HG03469 (cell line): Measurements from ENCODE around the gene IL36A.

Source experiments
- ATAC-seq: cut with Tn5 transposase; IDR thresholded peaks from one replicate; pipeline ENCODE4 v1.9.1; 2021; ENCODE audit warnings: mild to moderate bottlenecking, moderate library complexity, moderate number of reproducible peaks; ENCODE audit not compliant: unreplicated experiment

Gene IL36A

DNA sequence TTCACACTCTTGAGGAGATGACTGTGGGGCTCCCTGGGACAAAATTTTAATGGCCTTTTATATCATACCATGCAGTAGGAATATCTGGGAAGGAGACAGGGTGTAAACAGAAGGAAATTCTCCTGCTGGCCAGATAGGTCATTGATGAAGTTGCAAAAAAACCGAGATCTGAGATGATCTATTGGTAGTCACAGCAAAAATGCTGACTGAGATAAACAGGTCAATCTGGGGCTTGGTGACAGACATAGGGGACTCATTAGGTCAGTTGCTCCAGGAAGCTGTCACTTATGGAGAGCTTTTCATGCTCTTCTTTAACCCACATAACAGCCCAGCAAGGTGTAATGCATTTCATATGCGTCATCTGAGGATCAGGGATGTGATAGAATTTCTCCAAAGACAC lies 2.6 kb upstream of the IL36A start:
- no peak for ATAC-seq

DNA sequence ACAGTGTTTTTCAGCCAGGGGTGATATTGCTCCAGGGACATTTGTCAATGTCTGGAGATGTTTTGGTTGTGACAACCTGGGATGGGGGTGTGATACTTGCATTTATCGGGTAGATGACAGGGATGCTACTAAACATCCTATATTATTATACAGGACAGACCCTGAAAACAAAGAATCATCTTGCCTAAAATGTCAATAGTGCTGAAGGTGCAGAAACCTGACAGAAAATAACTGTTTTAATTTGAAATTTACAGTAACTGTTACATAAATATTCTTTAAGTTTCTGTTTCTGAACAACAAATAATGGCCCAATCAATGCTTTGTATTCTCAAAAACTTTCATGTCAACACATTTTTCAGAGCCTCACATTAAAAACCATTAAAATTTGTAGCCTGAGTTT lies 2.0 kb downstream of the IL36A start:
- no peak for ATAC-seq

DNA sequence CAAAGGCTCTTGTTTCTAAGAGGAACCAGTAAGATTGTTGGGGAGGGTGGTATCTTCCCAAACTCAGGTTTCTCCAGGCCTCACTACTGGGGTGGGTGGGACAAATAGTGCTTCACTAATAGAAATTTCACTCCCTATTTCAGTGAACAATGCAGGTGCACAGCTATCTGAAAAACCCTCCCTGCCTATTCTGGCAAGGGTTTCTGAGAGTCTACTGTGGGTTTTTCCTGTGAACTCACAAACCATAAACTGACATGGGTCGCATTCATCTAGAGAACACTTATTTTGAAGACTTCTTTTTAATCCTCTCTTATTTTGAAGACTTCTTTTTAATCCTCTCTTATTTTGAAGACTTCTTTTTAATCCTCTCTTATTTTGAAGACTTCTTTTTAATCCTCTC lies 4.4 kb downstream of the IL36A start:
- no peak for ATAC-seq

DNA sequence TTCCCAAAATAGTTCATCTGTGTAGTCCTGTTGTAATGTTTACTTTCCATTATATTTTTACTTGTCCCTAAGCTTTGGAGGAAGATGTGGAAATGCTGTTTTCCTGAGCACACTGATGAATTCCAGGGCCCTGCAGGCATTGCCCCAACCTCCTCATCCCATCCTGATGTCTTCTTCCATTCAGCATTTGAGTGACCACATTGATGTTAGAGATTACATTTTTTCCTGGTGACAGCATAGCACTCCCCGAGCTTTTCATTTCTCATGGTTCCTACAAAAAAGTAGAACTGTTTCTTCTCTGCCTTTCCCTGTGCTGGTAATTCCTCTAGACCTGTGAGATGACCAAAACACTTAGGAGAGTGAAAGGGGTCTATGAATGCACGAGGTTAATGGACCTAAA lies 4.8 kb downstream of the IL36A start:
- no peak for ATAC-seq

DNA sequence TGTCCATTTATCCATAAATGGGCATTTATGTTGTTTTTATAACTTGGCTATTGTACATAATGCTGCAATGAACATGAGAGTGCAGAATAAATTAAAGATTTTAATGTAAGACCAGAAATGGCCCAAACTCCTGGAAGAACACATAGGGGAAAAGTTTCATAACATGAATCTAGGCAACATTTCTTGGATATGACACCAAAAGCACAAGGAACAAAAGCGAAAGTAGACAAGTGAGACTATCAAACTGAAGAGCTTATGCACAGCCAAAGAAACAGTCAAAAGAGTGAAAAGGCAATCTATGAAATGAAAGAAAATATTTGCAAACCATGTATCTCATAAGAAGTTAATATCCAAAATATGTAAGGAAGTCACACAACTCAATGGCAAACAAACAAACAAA lies 5.8 kb downstream of the IL36A start:
- ATAC-seq = no peak

DNA sequence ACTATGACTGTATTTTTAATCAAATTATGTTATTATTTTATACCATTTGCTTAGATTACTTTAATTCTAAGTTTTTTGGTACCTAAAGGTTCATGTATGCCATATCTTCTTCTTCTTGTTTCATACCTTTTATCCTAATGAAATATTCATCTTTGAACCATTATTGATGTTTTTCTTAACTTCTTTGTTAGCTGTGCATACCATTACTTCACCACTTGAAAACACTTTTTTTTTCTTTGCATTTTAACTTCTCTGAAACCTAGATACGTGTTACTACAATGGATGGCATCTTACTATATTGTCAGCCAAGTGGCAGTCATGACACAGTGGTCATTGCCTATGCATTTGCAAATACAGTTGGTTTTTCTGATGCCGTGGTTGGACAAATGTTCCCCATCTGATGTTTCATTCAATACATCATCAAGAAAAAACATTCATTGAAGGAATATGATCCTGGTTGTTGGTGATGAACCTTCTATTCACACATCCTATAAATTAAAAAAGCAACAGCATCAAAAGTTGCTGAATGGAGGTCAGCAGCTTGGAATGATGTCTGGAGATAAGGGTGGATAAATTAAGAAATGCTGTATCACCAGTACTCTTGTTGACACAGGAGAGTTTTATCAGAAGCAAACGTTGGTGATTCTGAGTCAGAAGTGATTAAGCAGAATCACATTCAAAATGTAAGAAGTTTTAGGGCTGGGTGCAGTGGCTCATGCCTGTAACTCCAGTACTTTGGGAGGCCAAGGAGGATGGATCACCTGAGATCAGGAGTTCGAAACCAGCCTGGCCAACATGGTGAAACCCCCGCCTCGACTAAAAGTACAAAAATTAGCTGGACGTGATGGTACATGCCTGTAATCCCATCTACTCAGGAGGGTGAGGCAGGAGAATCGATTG lies 7.4 kb downstream of the IL36A start:
- no peak for ATAC-seq

DNA sequence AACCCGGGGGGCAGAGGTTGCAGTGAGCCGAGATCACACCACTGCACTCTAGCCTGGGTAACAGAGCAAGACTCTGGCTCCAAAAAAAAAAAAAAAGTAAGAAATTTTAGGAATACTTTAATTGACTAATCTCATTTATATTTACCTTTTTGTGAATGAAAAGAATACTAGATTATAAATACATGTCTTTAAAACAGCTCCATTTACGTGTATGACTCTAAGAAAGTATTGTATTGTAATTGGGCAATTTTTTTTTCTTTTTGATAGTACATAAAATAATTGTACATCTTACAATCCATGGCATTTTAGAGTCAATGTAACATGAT lies 8.0 kb downstream of the IL36A start:
- no peak for ATAC-seq

DNA sequence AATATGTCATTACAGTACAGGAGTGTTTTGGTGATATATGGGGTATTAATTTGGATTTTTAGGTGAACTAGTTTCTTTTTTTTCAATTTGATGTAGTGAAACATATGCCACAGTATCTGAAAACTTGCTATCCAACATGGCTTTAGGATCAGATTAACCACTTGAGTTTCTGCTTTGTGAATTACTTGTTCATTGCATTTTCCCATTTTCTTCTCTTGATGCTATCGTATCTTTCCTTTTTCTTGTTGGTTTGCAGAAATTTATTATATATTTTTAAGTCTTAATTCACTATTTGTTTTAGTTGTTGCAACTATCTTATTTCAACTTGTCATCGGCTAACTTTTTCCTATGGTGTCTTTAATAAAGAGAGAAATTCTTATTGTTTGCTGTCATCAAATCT lies 8.8 kb downstream of the IL36A start:
- ATAC-seq = no peak

DNA sequence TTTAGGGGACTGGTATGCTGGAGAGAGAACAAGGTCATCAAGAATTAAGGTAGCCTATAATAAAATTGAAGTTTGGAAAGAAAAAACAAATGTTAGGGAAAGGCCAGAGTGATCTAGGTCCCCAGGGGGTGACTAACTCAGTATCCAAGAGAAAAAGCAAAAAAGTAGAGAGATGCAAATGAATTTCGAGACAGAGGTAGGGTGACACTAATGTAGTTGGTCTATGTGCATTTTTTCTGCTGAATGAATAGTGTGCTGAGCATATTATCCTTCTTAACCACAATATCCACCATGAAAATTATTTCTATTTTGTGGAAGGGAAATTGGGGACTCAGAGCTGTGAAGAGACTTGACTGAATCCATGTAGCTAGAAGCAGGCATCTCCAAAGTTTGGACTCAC lies 9.8 kb downstream of the IL36A start:
- no peak for ATAC-seq

DNA sequence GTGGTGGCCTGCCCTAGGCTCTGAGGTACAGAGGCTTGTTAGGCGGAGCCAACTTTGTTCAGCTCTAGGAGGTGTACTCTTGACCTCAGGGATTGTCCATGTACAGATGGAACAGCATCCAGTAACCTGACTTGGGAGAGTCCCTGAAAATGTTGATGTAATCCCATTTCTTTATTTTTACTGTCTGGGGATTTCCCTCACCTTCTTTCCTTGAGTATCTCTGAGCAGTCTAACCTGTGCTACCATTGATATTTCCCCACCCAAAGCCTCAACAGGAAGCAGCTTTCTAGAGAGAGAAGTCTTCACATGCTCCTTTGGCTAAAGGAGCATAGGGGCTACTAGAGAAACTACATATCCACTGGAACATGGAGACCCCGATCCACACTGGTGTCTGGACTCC lies 10.4 kb downstream of the IL36A start:
- ATAC-seq = no peak

DNA sequence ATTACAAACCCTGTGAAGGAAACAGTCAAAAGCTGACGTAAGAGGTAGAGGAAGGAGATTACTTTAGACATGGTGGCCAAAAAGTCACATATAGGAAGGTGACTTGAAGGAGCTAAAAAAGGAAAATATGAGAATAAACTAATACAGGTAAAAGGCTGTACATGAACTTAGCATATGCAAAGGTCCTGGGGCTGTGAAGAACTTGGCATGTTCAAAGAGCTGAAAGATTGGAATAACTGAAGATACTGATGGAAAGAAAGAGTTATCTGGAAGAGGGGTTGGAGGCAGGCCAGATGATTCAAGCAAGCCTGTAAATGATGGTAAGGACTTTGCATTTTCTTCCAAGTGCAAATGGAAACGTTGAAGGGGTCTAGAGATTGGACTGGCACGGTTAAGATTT lies 13.2 kb downstream of the IL36A start:
- ATAC-seq = no peak

DNA sequence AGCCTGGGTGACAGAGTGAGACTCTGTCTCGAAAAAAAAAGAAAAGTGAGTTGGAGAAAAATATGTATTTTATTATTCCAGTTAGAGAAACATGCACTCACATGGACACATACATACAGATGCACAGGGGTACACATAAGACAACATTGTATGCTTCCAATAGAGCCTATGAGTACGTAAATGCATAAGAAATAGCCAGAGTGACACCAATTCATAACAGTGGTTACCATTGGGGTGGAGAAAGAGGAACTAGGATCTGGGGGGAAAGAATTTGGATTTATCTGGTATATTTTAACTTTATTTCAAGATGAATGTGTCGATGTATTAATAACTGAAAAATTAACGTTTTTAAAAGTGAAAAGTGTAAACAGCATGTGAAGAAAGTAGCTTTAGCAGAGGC lies 16.1 kb downstream of the IL36A start:
- no peak for ATAC-seq

DNA sequence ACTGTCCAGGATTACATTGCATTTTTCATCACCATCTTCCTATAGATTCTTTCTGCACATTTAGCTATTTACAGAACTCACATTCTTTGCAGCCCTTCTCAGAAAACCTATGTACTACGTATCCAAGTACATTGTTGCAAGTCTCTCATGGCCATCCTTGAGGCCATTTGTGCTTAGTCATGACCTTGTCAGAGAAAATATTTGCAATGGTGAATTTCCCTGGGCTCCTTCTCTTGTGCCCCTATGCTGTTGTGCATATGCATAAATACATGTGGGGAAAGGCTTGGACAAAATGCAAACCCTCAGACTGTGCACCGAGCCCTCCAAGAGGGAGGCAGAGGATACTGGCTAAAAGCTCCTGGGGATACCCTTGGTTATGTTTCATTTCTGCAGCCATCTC lies 19.5 kb downstream of the IL36A start:
- ATAC-seq = no peak

DNA sequence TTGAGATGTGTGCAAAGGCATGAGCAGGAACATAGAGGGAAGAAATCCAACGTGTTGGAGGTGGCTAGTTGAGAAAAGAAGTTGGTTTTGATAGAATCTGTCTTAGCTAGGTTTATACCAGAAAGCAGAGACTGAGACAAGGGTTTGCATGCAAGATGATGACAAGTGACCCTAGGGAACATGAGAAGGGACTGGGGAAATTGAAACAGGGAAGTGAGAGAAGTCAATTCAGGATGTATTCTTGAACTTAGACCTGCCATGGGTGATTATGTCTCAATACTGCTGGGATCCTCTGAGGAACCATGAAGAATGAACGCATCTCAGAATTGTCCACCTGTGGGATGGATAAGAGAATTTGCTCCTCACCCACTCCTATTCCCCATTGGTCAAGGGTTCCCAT lies 20.5 kb downstream of the IL36A start:
- no peak for ATAC-seq

DNA sequence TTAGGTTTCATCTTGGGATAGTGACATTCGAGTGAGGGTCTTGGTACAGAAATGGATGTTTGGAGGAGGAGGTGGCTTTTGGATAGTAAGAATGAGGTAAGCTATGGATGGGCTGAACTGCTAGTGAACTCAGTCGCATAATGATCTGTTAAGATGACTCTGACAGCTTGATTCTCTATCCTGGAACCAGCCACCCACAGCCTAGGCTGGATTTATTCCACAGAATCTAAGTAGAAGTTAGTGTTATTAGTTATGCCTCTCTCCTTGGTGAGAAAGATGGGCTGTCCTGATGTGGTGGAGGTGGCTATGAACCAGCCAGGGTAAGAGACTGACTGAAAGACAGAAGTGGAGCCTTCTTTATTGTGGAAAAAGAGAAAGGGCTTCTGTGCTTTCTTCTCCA lies 22.4 kb downstream of the IL36A start:
- ATAC-seq = no peak

DNA sequence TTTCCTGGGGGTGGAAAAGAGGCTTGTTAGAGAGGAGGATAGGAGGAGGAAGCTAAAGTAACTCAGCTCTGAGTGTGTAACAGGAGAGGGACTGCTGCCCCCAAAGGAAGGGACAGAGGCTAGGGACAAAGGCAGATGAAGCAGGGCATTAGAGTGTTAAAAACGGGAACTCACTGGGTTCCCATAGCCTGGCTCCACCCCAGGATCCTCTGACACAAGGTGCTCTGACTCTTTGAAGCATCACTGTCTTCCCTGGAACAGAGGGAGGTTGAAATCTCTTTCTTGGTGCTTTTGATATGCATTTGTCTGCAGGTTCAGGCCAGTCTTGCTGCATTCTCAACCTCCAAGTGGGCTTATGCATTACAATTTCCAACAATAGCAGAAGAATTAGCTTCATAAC lies 22.9 kb downstream of the IL36A start:
- ATAC-seq = no peak

DNA sequence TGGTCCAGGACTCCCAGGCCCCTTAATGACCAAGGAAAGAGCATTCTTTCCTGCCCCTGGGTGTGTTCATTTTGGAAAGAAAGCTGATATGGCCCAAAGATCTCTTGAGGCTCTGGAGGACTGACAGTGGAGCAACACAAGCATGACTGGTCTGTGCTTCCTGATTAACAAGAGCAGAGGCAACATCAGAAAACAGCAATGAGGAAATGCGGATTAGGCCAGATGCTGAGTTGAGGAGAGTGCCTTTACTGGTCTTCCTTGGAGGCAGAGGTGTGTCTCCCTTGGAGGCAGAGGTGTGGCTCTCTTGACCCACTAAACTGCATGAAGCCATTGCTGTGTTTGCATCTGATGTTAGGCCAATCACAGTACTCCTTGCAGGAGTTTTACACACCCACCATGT lies 27.5 kb downstream of the IL36A start:
- no peak for ATAC-seq

DNA sequence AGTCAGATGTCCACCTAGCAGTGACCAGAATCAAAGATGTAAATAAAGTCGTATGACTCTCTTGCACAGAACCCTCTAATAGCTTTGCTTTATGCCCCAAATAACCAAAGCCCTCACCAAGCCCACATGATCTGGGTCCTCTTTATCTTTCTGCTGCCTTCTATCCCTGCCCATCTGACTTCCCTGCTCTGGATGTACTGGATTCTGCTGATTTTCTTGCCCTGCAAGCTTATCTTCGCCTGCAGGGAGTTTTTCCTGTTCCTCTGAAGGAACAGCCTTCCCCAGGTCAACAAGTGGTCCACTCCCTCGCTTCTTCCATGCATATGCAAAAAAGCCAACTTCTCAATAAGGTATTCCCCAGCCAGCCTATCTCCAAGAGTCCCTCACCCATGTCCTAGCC lies 28.8 kb downstream of the IL36A start:
- ATAC-seq = no peak

DNA sequence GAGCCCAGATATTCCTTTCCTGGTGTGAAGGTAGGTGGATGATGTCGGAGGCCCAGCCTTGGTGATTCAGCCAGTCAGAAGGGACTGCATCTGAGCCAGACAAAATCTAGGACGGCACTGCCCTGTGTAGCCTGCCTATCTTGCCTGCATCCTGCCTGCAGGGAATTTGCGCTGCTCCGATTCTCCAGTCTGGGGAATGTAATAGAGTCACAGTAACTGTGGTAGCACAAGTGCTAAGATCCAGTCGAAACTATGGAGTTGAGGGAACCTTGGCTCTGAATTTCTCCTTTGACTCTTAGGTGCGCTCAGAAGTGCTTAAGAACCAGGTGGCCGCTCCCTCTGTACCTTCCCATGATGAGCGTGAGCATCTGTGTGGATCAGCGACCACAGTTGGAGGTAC lies 31.5 kb downstream of the IL36A start:
- ATAC-seq = no peak

DNA sequence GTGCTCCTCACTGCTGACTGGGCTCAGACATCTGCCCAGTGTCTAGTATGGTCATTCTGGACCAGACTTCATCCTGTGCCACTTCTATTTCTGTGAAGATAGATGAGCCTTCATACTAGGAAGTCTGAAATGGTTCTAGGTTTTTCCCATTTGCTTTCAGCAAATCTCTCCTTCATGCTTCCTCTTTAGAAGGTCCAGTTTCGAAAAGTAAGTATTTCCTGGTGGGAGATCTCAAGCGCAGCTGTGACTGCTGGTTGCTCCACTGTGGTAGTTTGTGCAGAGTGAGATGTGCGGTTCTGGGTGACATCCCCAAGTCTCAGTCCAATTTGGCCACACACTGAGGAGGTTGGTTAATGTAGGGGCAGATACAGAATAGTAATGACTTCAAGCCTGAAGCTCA lies 33.0 kb downstream of the IL36A start:
- no peak for ATAC-seq

DNA sequence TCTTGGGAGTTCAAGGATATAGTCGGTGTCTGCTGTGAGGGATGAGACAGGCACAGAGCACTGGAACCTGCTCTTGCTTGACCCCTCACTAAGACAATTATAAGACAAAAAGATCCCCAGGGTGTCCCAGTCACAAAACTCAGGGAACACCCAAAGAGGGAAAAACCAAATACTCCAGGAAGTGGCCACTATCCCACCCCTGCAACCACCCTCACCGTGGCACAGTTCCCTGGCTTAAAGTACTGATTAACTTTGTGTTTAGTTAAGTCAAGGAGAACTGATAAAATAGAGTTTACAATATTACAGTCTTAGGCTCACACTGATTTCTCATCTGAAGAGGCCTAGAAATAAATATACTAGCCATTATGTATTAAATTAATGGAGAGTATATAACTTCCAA lies 33.9 kb downstream of the IL36A start:
- no peak for ATAC-seq

DNA sequence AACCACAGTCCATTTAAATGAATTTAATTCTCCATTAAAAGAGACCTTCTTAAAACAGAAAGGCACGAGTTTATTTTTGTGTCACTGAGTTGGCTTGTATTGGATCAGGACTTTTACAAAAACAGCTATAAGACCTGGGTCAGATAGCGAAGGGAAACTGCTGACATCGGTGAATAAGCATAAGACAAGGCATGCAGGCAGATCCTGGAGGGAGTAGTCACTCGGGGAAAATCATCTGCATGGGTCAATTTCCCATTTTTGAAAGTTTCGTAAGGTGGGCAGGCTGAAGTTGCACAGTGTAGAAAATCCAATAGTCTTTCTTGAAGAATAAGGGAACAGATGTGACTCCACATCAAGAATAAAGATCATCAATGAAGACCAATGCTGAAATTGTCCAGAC lies 34.5 kb downstream of the IL36A start:
- no peak for ATAC-seq

DNA sequence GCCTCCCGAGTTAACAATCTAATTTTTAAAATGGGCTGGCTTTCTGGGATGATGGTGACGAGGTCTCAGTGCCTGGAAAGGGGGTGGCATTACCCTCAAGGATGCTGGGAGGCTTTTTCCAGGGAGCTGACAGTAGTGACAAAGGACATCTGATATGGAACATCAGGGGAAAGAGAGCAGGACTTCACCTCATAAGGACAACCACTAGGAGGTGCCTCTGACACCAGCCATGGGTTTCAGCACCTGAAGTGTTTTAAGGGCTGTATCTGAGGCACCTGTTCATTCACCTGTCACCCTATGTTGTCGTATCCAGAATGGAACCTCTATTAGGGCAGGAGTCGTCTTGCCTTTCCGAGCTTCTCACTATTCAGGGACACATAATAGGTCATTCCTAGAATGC lies 36.6 kb downstream of the IL36A start:
- ATAC-seq = no peak
